HFF-Myc (cell line): ENCODE results near the gene EGFLAM.
A peak's percentile ranks its signal among the peaks of the same experiment; 100 is the strongest.

Experiments used
- DNase-seq: peaks from one replicate; pipeline ENCODE4 v3.0.0-alpha.2; 2011; ENCODE audit warnings: low read depth; ENCODE audit errors: extremely low read depth
- H3K4me3 ChIP-seq: replicated peaks from 2 replicates; pipeline ENCODE4 v1.5.1; 2011; ENCODE audit warnings: low read depth, mild to moderate bottlenecking, control low read depth, low read length
- CTCF ChIP-seq: IDR thresholded peaks from 2 replicates; pipeline ENCODE4 v1.5.1; 2012; ENCODE audit warnings: mild to moderate bottlenecking, low read depth, low read length, control low read depth; ENCODE audit errors: missing control alignments

Gene EGFLAM

GRCh38 chr5:38468202-38468673, 209.9 kb downstream of the EGFLAM start:
- no peak overlapping the region for H3K4me3 ChIP-seq
- TF ChIP-seq CTCF = no peak
- DNase-seq = peak; percentile 48

- no peak for DNase-seq
- no peak for TF ChIP-seq CTCF
- no peak overlapping the region for H3K4me3 ChIP-seq
Observed at GRCh38 chr5:38468978-38469706, 210.8 kb downstream of the EGFLAM start.

- DNase-seq = no peak
- no peak overlapping the region for H3K4me3 ChIP-seq
- TF ChIP-seq CTCF = no peak
Observed at GRCh38 chr5:38469707-38470267, 211.4 kb downstream of the EGFLAM start.

- no peak for DNase-seq
- no peak overlapping the region for H3K4me3 ChIP-seq
- no peak for TF ChIP-seq CTCF
Observed at GRCh38 chr5:38471709-38472108, 213.3 kb downstream of the EGFLAM start.

GRCh38 chr5:38472541-38472940, 214.2 kb downstream of the EGFLAM start:
- H3K4me3 ChIP-seq = no peak overlapping the region
- TF ChIP-seq CTCF = no peak
- no peak for DNase-seq

- TF ChIP-seq CTCF = no peak
- no peak for DNase-seq
Observed at GRCh38 chr5:38473008-38473407, 214.6 kb downstream of the EGFLAM start.

More at GRCh38 chr5:38473008-38473407, 214.6 kb downstream of the EGFLAM start:
- H3K4me3 ChIP-seq = no peak overlapping the region
